ENCODE measurements around the gene DBT.

The DBT gene

DNA sequence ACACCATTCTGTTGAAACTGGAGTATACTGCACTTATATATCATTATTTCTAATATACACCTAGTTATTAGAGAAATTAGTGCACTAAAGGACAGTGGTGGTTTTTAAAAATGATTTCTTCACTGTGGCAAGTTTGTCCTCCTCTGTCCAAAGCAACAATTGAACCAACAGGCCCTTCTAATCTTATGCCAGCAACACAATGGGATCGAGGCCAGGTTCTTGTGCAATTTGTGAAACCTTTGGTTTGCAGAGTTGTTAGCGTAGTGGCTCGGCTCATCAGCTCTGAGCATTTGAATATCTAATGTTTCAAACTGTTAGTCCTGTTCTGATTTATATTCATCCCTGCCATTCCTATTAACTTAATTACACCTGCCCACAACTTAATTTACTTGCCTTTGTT is 61.7 kb downstream of the DBT start:
- no peak for DNase-seq

- no peak for DNase-seq
Measured at GRCh38 chr1:100184536-100184935, 65.1 kb downstream of the DBT start.

- no peak for DNase-seq
Measured at GRCh38 chr1:100183370-100183769, 66.3 kb downstream of the DBT start.

GRCh38 chr1:100178091-100178490 is 71.5 kb downstream of the DBT start, which contains the start of gene LRRC39:
LRRC39 (minus strand) TSS chr1:100178256; CDS start chr1:100168516, 9,740 bp downstream.
- no peak for DNase-seq

DNA sequence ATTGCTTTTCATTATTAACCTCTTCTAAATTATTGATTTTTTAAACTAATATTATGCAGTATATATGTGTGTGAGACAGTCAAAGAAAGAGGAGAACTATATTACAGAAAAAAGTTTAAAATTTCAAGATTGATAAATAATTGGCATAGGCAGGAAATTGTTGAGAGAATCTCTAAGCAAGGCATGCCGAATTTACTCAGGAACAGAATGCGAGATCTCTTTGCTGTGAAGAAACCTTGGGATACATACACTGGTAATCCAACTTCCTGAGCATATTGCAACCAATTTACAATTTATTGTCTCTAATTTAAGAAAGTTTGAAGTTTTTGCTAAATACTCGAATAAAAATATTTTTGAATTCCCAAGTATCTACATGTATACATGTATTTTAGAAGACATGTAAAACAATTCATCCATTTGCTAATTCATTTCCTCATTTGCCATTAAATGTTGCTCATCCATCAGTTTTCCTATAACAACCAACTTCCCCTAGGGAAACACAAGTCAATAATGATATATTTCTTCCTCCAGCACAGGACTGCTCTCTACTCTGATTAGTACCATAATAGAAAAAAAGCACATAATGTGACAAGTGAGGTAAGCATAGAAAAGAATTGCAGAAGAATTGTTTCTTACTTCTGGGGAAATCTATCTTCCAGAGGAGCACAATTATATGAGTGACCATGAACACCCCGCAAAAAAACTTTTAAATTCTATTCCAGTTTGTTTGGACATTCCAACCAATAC is 72.2 kb downstream of the DBT start:
- DNase-seq = no peak

DNA sequence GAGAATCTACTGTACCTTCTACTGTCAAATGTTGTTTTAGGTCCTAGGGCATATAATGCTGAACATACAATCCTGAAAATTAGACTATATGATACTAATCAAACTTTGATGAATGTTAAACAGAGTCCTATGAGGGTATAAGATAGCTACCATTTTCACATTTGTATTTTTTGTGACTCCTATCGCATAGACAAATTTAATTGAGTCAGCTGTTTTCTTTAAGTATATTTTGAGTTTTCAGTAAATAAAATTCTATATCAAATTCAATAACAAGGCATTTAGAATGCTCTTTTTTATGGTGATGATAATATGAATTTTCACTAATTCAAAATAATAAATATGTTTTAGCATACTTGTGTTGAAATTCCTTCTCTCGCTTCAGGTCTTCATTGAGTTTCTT is 81.6 kb downstream of the DBT start:
- no peak for DNase-seq

- DNase-seq = no peak
Measured at GRCh38 chr1:100164702-100165101, 84.9 kb downstream of the DBT start.

DNA sequence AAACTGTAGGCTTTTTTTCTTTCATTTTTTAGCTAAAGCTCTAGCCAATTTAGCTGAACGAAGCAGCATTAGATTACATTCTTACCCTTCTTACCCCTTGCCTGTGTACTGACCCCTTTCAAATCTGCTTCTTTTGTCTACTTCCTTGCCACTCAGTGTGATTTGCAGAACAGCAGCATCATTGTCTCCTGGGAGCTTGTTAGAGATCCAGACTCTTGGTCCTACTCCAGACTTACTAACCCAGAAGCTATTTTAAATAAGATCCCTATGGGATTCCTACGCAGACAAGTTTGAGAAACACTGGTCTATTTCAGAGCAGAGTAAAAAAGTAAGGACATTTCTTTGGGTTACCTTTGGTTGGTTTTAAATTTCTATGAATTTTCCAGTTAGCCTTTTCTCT is 85.4 kb downstream of the DBT start:
- DNase-seq = no peak

- DNase-seq = no peak
Measured at GRCh38 chr1:100162881-100163280, 86.8 kb downstream of the DBT start.

DNA sequence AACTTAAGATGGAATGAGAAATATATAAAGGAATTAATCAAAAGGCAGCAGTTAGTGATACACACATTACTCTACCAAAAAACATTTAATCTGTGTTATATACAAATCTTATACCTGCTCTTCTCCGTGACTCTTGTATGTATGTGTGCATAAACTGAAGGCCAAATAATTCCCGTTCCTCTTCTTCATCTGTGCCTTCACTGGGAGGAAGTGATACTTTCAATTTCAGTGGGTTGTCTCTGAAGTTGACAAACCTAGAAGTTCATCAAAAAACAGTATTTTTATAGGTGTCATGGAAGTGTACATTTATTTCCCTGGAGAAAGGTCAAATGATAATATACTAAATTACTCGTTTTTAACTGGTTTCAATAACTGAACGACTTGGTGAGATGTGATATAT is 97.4 kb downstream of the DBT start:
- no peak for DNase-seq

GRCh38 chr1:100151679-100152078 is 98.0 kb downstream of the DBT start:
- no peak for DNase-seq

DNA sequence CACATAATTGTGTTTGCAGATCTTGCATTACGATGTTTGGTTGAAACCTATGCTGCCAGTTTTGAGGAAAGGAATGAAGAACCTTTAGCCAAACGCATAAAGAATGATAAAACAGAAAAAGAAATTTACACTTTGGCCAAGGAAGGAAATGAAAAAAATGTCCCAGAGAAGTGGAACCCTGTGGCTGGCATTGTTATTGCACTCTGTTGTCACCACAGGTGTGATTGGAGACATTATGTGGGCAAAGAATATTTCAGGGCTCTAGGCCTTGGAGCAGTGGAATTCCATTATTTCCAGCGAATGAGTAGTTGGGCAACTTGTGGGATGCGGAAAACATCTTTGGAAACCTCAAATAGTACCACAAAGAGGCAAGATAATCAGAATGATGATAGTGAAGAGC is 101.8 kb downstream of the DBT start:
- no peak for DNase-seq

- no peak for DNase-seq
Measured at GRCh38 chr1:100146958-100147357, 102.7 kb downstream of the DBT start.

GRCh38 chr1:100145116-100145515 is 104.5 kb downstream of the DBT start:
- DNase-seq = no peak

DNA sequence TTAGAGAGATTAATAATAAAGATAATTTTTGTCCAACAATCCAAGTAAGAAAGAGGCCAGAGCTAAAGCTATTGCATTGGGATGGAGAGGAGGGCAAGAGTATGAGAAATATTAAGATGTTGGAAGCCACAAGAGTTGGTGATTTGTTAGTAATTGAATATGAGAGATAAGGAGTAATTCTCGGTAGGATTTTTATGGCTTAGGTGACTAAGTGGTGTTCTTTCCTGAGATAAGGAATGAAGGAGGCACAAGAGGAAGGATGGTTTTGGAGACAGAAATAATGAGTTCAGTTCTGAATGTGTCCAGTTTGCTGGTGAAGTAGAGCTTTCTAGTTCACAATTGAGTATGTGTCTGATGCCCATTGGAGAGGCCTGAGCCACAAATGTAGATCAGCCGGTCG is 107.3 kb downstream of the DBT start:
- DNase-seq = no peak

GRCh38 chr1:100141192-100141591 is 108.4 kb downstream of the DBT start:
- DNase-seq = no peak

- DNase-seq = no peak
Measured at GRCh38 chr1:100137602-100138001, 112.0 kb downstream of the DBT start.
